Measurements from ENCODE around the gene GRPEL1.
"Not testable (repeated sequence)": the region's sequence is repeated elsewhere in the genome, so short reads cannot be mapped to it uniquely, and the experiment has no call there.

GRPEL1 gene

DNA sequence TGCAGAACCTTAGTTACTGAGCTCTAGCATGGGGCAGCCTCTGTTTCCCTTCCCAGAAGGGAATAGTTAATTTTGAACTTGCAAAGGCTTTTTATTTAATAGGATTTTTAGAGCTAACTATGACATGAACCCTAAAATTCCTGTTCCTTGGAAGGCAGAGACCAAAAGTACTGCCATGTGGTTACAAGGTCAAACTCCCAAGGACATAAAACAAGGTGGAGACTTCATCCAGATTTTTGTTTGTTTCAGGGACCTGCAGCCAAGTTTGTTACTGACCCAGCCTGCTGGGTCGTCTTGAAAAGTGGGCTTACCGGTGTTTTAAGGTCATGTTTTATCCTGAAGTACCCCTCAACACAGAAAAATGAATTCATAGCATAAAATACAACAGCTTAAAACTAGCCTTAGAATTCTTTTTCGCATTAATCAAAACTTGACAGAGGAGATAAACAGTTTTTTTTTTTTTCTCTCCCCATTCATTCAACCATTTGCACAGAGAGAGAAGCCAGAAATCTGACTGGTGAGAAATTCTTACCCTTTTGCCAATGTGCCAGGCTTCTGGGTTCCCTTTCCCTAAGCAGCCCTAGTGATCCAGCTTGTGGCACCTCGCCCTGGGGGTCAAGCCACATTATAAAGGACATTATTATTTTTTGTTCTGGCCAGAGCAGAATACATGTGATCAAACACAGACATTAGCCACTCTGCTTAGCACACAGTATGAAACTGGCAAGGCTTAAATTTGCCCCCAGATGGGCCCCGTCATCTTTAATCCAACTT is 21.5 kb upstream of the GRPEL1 start:
- H4K20me1 ChIP-seq (ENCODE audit: insufficient read depth, low read length) = no peaks in the 10 kb centered on the region
- H3K36me3 ChIP-seq (replicated peaks; ENCODE audit: low read depth, low read length) = no peaks in the 10 kb centered on the region
- no peak for TF ChIP-seq CTCF (IDR thresholded peaks at IDR 0.05; ENCODE audit: low read depth, low read length)
- H3K4me3 ChIP-seq (ENCODE audit: low read length) = no peak overlapping the region
- H3K4me1 ChIP-seq (ENCODE audit: low read length) = no peaks in the 10 kb centered on the region
- H3K79me2 ChIP-seq (ENCODE audit: low read length) = no peaks in the 10 kb centered on the region
- no peak overlapping the region for H3K9ac ChIP-seq (ENCODE audit: low read length)
- no peak overlapping the region for H2AFZ ChIP-seq (ENCODE audit: low read depth, low read length)
- H3K4me2 ChIP-seq (ENCODE audit: low read length) = no peak overlapping the region
- H3K9me3 ChIP-seq (ENCODE audit: insufficient read depth, low read length) = peaks cover 7% of the 10 kb centered on the region
- peaks cover 19% of the 10 kb centered on the region for H3K27me3 ChIP-seq (ENCODE audit: low read depth, low read length)
- H3K27ac ChIP-seq (ENCODE audit: low read length) = no peak overlapping the region

DNA sequence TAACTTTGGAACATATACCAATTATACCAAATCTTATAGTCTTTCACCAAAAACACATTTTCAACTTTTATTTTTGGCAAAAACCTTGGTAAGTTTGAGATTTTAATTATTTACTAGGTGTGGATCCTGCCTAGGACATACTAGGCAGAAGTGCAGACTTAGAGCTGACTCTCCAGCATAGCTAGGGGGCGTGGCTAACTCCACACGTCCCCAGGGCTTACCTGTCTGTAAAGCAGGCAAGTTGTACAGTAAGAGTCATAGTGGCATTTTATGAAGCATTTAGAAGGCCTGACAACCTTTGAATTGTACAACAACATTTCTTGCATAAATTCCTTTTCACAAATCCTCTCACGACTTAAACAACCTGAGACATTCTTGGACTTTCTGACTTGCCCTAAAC is 19.2 kb upstream of the GRPEL1 start:
- H3K36me3 ChIP-seq (replicated peaks; ENCODE audit: low read depth, low read length) = no peaks in the 10 kb centered on the region
- no peak overlapping the region for H3K4me2 ChIP-seq (ENCODE audit: low read length)
- no peak overlapping the region for H2AFZ ChIP-seq (ENCODE audit: low read depth, low read length)
- H3K9ac ChIP-seq (ENCODE audit: low read length) = no peak overlapping the region
- H3K9me3 ChIP-seq (ENCODE audit: insufficient read depth, low read length) = peaks cover 7% of the 10 kb centered on the region
- no peaks in the 10 kb centered on the region for H3K4me1 ChIP-seq (ENCODE audit: low read length)
- TF ChIP-seq CTCF (IDR thresholded peaks at IDR 0.05; ENCODE audit: low read depth, low read length) (no peak), EZH2phosphoT487 (IDR thresholded peaks at IDR 0.05; ENCODE audit: low read depth) (no peak)
- no peak overlapping the region for H3K27ac ChIP-seq (ENCODE audit: low read length)
- H4K20me1 ChIP-seq (ENCODE audit: insufficient read depth, low read length) = no peaks in the 10 kb centered on the region
- H3K27me3 ChIP-seq (ENCODE audit: low read depth, low read length) = peaks cover 14% of the 10 kb centered on the region; the same call in 1 of the 2 replicates
- H3K4me3 ChIP-seq (ENCODE audit: low read length) = no peak overlapping the region
- H3K79me2 ChIP-seq (ENCODE audit: low read length) = no peaks in the 10 kb centered on the region

DNA sequence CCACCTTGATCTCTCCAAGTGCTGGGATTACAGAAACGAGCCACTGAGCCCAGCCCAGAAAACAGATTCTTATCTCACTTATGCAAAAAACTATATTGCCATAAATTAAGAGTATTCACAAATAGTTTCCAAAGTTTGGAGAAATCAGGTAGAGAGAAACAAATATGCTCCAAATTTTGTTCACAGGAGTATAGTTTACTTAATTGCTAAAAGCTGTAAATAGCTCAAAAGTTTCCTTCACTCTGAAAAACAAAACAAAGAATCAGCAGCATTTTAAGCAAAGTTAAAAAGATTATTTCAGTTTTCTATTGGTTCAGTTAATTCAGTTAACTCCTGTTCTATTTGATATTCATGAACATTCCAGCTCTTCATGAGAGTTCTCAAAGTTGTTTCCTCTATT is 18.5 kb upstream of the GRPEL1 start:
- no peak overlapping the region for H3K4me3 ChIP-seq (ENCODE audit: low read length)
- H2AFZ ChIP-seq (ENCODE audit: low read depth, low read length) = no peak overlapping the region
- H3K27ac ChIP-seq (ENCODE audit: low read length) = no peak overlapping the region
- H3K9ac ChIP-seq (ENCODE audit: low read length) = no peak overlapping the region
- no peaks in the 10 kb centered on the region for H3K4me1 ChIP-seq (ENCODE audit: low read length)
- H3K4me2 ChIP-seq (ENCODE audit: low read length) = no peak overlapping the region
- no peaks in the 10 kb centered on the region for H4K20me1 ChIP-seq (ENCODE audit: insufficient read depth, low read length)
- H3K36me3 ChIP-seq (replicated peaks; ENCODE audit: low read depth, low read length) = no peaks in the 10 kb centered on the region
- H3K79me2 ChIP-seq (ENCODE audit: low read length) = no peaks in the 10 kb centered on the region
- peaks cover 7% of the 10 kb centered on the region for H3K9me3 ChIP-seq (ENCODE audit: insufficient read depth, low read length)
- TF ChIP-seq EZH2phosphoT487 (IDR thresholded peaks at IDR 0.05; ENCODE audit: low read depth) (no peak), CTCF (IDR thresholded peaks at IDR 0.05; ENCODE audit: low read depth, low read length) (no peak)
- H3K27me3 ChIP-seq (ENCODE audit: low read depth, low read length) = peaks cover 11% of the 10 kb centered on the region; the same call in 1 of the 2 replicates

DNA sequence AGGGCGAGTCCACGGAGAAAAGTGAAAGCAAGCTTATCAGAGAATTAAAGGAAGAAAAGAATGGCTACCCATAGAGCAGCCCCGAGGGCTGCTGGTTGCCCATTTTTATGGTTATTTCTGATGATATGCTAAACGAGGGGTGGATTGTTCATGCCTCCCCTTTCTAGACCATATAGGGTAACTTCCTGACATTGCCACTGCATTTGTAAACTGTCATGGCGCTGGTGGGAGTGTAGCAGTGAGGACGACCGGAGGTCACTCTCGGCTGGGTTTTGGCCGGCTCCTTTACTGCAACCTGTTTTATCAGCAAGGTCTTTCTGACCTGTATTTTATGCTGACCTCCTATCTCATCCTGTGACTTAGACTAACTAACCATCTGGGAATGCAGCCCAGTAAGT is 16.7 kb upstream of the GRPEL1 start:
- H4K20me1 ChIP-seq (ENCODE audit: insufficient read depth, low read length); H3K79me2 ChIP-seq (ENCODE audit: low read length); H3K36me3 ChIP-seq (replicated peaks; ENCODE audit: low read depth, low read length); H2AFZ ChIP-seq (ENCODE audit: low read depth, low read length); H3K9me3 ChIP-seq (ENCODE audit: insufficient read depth, low read length); H3K4me1 ChIP-seq (ENCODE audit: low read length); H3K27ac ChIP-seq (ENCODE audit: low read length); H3K4me3 ChIP-seq (ENCODE audit: low read length); H3K9ac ChIP-seq (ENCODE audit: low read length); H3K4me2 ChIP-seq (ENCODE audit: low read length): not testable (repeated sequence)
- peaks cover 12% of the 10 kb centered on the region; the same call in 1 of the 2 replicates for H3K27me3 ChIP-seq (ENCODE audit: low read depth, low read length)
